Right hindlimb (tissue), 1 donor: Measurements from ENCODE around the gene RBM33.

Experiments
- DNase-seq: peaks from one replicate; pipeline ENCODE4 v3.0.0-alpha.2; 2018

RBM33 gene

GRCh38 chr7:155775691-155776090 is 131.2 kb downstream of the RBM33 start:
- DNase-seq, result no peak

- no peak for DNase-seq
Measured at GRCh38 chr7:155776606-155777005, 132.1 kb downstream of the RBM33 start.

- DNase-seq, result no peak
Measured at GRCh38 chr7:155778349-155778748, 133.9 kb downstream of the RBM33 start.

GRCh38 chr7:155780884-155781283 is 136.4 kb downstream of the RBM33 start:
- no peak for DNase-seq

- no peak for DNase-seq
Measured at GRCh38 chr7:155781433-155781832, 137.0 kb downstream of the RBM33 start.

- DNase-seq, result no peak
Measured at GRCh38 chr7:155782466-155782865, 138.0 kb downstream of the RBM33 start.

- DNase-seq, result no peak
Measured at GRCh38 chr7:155785536-155785935, 141.1 kb downstream of the RBM33 start.

- DNase-seq, result no peak
Measured at GRCh38 chr7:155786491-155786890, 142.0 kb downstream of the RBM33 start.

- no peak for DNase-seq
Measured at GRCh38 chr7:155787171-155787851, 142.8 kb downstream of the RBM33 start.

- no peak for DNase-seq
Measured at GRCh38 chr7:155788616-155789000, 144.1 kb downstream of the RBM33 start.

- DNase-seq, result no peak
Measured at GRCh38 chr7:155789001-155789725, 144.7 kb downstream of the RBM33 start.

GRCh38 chr7:155790666-155791065 is 146.2 kb downstream of the RBM33 start:
- no peak for DNase-seq

GRCh38 chr7:155791214-155791737 is 146.8 kb downstream of the RBM33 start:
- no peak for DNase-seq

GRCh38 chr7:155791836-155792235 is 147.4 kb downstream of the RBM33 start:
- DNase-seq, result no peak

GRCh38 chr7:155792315-155792960 is 148.0 kb downstream of the RBM33 start:
- no peak for DNase-seq

- DNase-seq, result no peak
Measured at GRCh38 chr7:155792999-155793560, 148.6 kb downstream of the RBM33 start.

GRCh38 chr7:155793720-155794119 is 149.3 kb downstream of the RBM33 start:
- DNase-seq, result no peak

GRCh38 chr7:155794196-155794595 is 149.7 kb downstream of the RBM33 start:
- DNase-seq, result no peak

GRCh38 chr7:155795401-155795800 is 150.9 kb downstream of the RBM33 start:
- no peak for DNase-seq

GRCh38 chr7:155795951-155796350 is 151.5 kb downstream of the RBM33 start:
- DNase-seq, result no peak

- DNase-seq, result peak; percentile 57
Measured at GRCh38 chr7:155796381-155797261, 152.2 kb downstream of the RBM33 start.
